Hematopoietic multipotent progenitor cell treated with erythropoietin and hydrocortisone succinate and interleukin-3 and kit ligand, for 8 days (in vitro differentiated cells): ENCODE results near the gene TIMM21.

Source experiments
- DNase-seq: peaks from one replicate; pipeline ENCODE4 v3.0.0-alpha.2; 2015

The TIMM21 gene

GRCh38 chr18:74196220-74197119, 48.1 kb downstream of the TIMM21 start:
- peak; percentile 85 for DNase-seq

GRCh38 chr18:74197705-74198341, 49.5 kb downstream of the TIMM21 start:
- DNase-seq = no peak

- no peak for DNase-seq
These were observed 50.1 kb downstream of the TIMM21 start for GRCh38 chr18:74198453-74198852.

GRCh38 chr18:74200780-74201179, 52.5 kb downstream of the TIMM21 start:
- no peak for DNase-seq

- no peak for DNase-seq
These were observed 55.5 kb downstream of the TIMM21 start for GRCh38 chr18:74203811-74204210.

- no peak for DNase-seq
These were observed 56.3 kb downstream of the TIMM21 start for GRCh38 chr18:74204526-74205152.
